GM21825 (cell line): ENCODE measurements around the gene NRIP1.

Experiments used
- ATAC-seq: cut with Tn5 transposase; IDR thresholded peaks from one replicate; pipeline ENCODE4 v1.9.1; 2021; ENCODE audit warnings: mild to moderate bottlenecking, moderate library complexity; ENCODE audit not compliant: unreplicated experiment

Gene NRIP1

DNA sequence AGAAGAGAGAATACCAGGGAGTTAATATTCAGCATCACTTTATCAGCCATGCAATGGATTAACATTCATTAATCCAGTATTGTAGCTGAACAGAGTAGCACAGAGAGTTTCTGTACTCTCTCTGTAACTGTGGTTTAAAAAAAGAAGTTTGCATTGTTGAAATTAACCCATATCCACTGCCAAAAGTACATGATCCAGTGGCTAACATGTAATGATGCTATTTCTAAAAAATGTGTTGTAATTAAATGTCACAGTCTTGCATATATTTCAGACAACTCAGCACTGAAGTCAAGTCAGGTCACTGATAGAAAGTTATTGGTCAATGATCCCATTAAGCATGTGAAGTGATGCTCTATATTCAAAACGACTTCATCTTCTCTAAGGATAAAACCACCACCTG is 141.3 kb downstream of the NRIP1 start:
- no peak for ATAC-seq

DNA sequence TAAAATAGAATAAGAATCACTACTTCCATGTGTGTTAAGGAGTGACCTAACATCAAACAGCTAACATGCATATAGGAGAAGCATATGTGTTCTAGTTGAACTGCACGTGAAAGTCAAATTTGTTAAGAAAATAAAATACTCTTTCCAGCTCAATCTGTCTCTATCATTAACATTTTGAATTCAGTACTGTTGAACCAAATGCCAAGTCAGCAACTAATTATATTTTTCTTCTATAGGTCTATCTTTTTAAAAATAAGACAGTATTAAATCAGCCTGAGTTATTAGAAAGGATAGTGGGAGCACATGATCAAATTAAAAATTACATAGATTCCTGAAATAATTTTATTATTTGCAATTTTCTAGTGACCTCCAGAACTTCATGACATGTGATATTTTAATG is 141.8 kb downstream of the NRIP1 start:
- ATAC-seq, result no peak

DNA sequence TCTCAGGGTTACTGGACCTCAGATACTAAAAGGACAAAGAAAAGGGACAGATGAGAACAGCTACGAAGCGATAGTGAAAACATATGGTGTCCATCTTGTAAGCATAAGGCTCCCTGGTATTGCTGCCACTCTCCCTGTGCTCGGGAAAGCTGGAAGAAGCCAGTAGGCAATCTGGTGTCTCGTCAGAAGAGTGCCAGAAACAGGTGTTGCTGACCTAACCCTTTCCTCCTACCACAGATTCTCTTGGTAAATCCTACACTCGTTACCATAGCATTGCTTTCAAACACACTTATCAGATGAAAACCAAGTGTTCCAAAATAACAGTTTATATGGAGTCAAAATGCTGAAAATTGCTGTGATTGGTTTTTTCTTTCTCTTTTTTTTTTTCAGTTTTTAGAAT is 146.3 kb downstream of the NRIP1 start:
- ATAC-seq, result no peak

DNA sequence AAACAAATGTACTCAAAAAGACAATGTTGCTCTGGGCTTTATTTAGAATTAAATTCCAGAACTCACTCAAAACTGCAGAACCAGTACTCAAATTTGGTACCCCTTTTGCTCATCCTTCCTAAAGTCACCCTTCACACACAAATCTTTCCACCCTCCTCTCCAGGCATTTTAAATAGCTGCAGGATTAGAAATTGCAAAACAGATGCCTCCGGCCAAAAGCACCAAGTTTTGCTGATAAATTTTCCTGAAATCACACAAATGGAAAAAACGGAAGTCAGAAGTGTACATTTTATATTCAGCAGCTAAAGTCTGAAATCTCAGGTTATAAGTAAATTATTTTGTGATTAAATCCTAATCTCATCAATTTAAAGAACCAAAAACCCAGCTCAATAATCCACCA is 147.0 kb downstream of the NRIP1 start:
- ATAC-seq, result no peak

DNA sequence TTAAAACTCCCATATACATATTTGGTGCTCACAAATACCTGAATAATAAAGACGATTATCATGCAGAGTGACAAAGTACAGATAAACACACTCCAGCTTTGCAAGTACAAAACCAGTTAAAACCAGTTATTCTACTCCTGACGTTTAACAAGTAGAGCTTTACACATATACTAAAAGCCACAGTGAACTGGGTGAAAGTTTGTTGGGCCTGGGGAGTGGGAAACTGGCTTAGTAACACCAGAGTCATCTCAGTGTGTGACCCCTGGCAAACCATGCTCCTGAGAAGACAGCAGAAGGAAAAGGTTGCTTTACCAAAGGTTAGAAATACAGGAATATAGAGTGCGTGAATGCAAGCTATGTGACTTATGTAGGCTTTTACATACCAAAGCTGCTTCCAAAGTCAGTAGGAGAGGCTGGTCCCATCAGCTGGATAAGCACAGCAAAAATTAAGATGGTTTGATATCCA is 148.1 kb downstream of the NRIP1 start:
- no peak for ATAC-seq

DNA sequence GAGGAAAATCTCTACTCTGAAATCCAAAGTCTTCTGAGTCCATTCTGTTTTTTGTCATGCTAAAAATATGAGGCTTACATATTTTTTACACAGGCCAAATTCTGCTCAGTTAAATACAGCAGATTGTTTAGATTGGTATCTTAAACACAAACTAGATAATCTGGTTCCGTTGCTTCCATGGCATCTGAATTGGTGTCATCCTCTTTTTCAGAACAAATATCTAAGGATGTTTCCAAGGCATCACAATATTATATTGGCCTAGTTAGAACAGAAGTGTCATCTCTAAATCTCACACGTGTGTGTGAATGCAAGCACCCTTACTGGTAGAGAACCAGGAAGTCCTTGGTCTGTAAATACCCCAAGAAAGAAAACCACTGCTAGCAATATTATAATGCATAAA is 151.2 kb downstream of the NRIP1 start:
- ATAC-seq, result no peak

DNA sequence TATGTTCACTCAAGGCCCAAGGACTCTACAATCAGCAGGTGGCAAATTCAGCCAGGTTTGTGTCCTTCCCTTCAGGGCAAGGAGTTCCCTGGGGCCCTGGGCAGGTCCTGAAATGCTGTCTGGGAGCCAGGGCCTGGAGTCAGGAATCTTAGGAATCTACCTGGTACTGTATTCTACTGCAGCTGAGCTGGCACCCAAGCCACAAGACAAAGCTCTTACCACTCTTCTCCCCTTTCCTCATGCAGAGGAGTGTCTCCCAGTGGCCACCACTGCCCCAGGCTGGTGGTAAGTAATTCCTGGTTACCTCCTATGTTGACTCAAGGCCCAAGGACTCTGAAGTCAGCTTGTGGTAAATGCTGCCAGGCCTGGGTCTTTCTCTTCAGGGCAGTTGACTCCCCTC is 153.4 kb downstream of the NRIP1 start:
- no peak for ATAC-seq
